Endothelial cell of umbilical vein (primary cell): ENCODE measurements around the gene CNDP1. TPM values are rescaled to one million over a fixed set of nuclear protein-coding genes. Genes with fewer than 3 reads are reported as not detected.

Experiments
- BruUV-seq: library from RNA; stranded (reverse); fragments of 400-500 nt; replicated peaks from 2 replicates; lab custom pipeline; 2021; lab: Mats Ljungman, UMichigan
- CTCF ChIA-PET: fragments of 300-600, 350-600 bp; sonication (Branson Sonifier 250); formaldehyde crosslinking; loops from one replicate; lab custom pipeline; 2021; ENCODE audit warnings: antibody characterized with exemption, inconsistent platforms; lab: Charles Lee
- POLR2A ChIA-PET: fragments of 300-600, 350-600 bp; sonication (Branson Sonifier 250); formaldehyde crosslinking; loops from one replicate; lab custom pipeline; 2021; ENCODE audit warnings: antibody characterized with exemption, inconsistent platforms; lab: Charles Lee
- DNase-seq: peaks from one replicate; pipeline ENCODE4 v3.0.0-alpha.2; 2011; ENCODE audit warnings: low read depth, low spot score
- FAIRE-seq: peaks from 2 replicates; lab custom pipeline; 2011; peaks lifted over from hg19 to GRCh38; lab: Jason Lieb, UNC
- H2AFZ ChIP-seq: 2 replicates; pipeline ENCODE4 v1.6.0; 2012; ENCODE audit warnings: low read depth, low read length, control low read depth, inconsistent platforms
- H3K27ac ChIP-seq: 2 replicates; pipeline ENCODE4 v1.5.1; 2011; ENCODE audit warnings: low read depth, mild to moderate bottlenecking, control low read depth, low read length, moderate library complexity; ENCODE audit not compliant: insufficient read depth
- H3K27me3 ChIP-seq, 2 experiments: 2 replicates each; pipeline versions ENCODE4 v1.6.0 to v1.6.1; 2011; ENCODE audit warnings: low read length in 2 of 2, mixed read lengths in 1 of 2; ENCODE audit not compliant: control insufficient read depth in 2 of 2, insufficient read depth in 2 of 2
- H3K36me3 ChIP-seq, 2 experiments: 2 replicates in 1 of 2; 3 replicates in 1 of 2; pipeline ENCODE4 v1.5.1; 2011; ENCODE audit warnings: low read length in 2 of 2, mild to moderate bottlenecking in 1 of 2, moderate library complexity in 1 of 2; ENCODE audit not compliant: control insufficient read depth in 2 of 2, insufficient read depth in 2 of 2; ENCODE audit errors: extremely low read depth in 1 of 2
- H3K4me1 ChIP-seq: 3 replicates; pipeline ENCODE4 v1.5.1; 2011; ENCODE audit warnings: mild to moderate bottlenecking, low read length; ENCODE audit not compliant: control insufficient read depth, insufficient read depth; ENCODE audit errors: extremely low read depth
- H3K4me2 ChIP-seq: 2 replicates; pipeline ENCODE4 v1.6.1; 2011; ENCODE audit warnings: low read length, control low read depth, mixed read lengths; ENCODE audit not compliant: insufficient read depth
- H3K4me3 ChIP-seq, 3 experiments: fragments of 200-600 bp in 1 of 3; sonication (generic), shearing (Covaris generic) in 1 of 3; replicated peaks in 1 of 3; 2 replicates each; pipeline ENCODE4 v1.5.1; 2011 to 2016; ENCODE audit warnings: control low read depth in 3 of 3, low read length in 3 of 3, mild to moderate bottlenecking in 2 of 3, inconsistent platforms in 1 of 3, low read depth in 1 of 3, moderate library complexity in 1 of 3; ENCODE audit not compliant: insufficient read depth in 1 of 3
- H3K79me2 ChIP-seq: 2 replicates; pipeline ENCODE4 v1.6.0; 2012; ENCODE audit warnings: low read length, inconsistent platforms; ENCODE audit not compliant: control insufficient read depth, insufficient read depth
- H3K9ac ChIP-seq: replicated peaks from 2 replicates; pipeline ENCODE3; 2011; ENCODE audit warnings: low read length, control low read depth; ENCODE audit not compliant: insufficient read depth; ENCODE audit errors: extremely low read depth
- H3K9me1 ChIP-seq: replicated peaks from 3 replicates; pipeline ENCODE4 v1.6.0; 2011; ENCODE audit warnings: mild to moderate bottlenecking, low read length; ENCODE audit not compliant: control insufficient read depth, insufficient read depth; ENCODE audit errors: extremely low read depth
- H3K9me3 ChIP-seq: replicated peaks from 2 replicates; pipeline ENCODE4 v1.5.1; 2012; ENCODE audit warnings: low read length, inconsistent platforms; ENCODE audit not compliant: control insufficient read depth, insufficient read depth
- H4K20me1 ChIP-seq: replicated peaks from 2 replicates; pipeline ENCODE3; 2011; ENCODE audit warnings: mild to moderate bottlenecking, low read length; ENCODE audit not compliant: control insufficient read depth, insufficient read depth; ENCODE audit errors: extremely low read depth
- CTCF ChIP-seq, 2 donors: IDR thresholded peaks; 1 replicate in 1 of 2; 2 replicates in 1 of 2; pipeline ENCODE4 v1.5.1; 2011; ENCODE audit warnings: low read length in 2 of 2, mild to moderate bottlenecking in 2 of 2, moderate library complexity in 2 of 2, control low read depth in 1 of 2, inconsistent platforms in 1 of 2, low read depth in 1 of 2; ENCODE audit not compliant: insufficient read depth in 1 of 2; ENCODE audit errors: extremely low read depth in 1 of 2
- EZH2 ChIP-seq: IDR thresholded peaks from 2 replicates; pipeline ENCODE4 v1.6.1; 2012; ENCODE audit warnings: borderline replicate concordance, low read depth, mild to moderate bottlenecking, moderate library complexity, low read length, inconsistent platforms; ENCODE audit not compliant: severe bottlenecking
- FOS ChIP-seq: IDR thresholded peaks from 2 replicates; pipeline ENCODE4 v1.6.1; 2011; ENCODE audit warnings: mild to moderate bottlenecking, low read length, moderate library complexity, borderline replicate concordance; ENCODE audit not compliant: insufficient read depth
- GATA2 ChIP-seq: IDR thresholded peaks from 2 replicates; pipeline ENCODE4 v1.7.0; 2011; ENCODE audit warnings: low read depth, mild to moderate bottlenecking, moderate library complexity, mixed read lengths, low read length; ENCODE audit not compliant: insufficient read length, insufficient read depth
- JUN ChIP-seq: IDR thresholded peaks from 2 replicates; pipeline ENCODE4 v1.6.1; 2011; ENCODE audit warnings: borderline replicate concordance, low read depth; ENCODE audit not compliant: insufficient read length, insufficient read depth
- MAX ChIP-seq: IDR thresholded peaks from 2 replicates; pipeline ENCODE4 v1.6.1; 2011; ENCODE audit not compliant: insufficient read depth, insufficient read length
- MYC ChIP-seq: IDR thresholded peaks from one replicate; pipeline ENCODE4 v1.6.1; 2011; ENCODE audit warnings: mild to moderate bottlenecking, low read depth, low read length
- POLR2A ChIP-seq: IDR thresholded peaks from 2 replicates; pipeline ENCODE4 v1.6.1; 2012; ENCODE audit warnings: low read depth, mild to moderate bottlenecking, control low read depth, low read length
- POLR2AphosphoS5 ChIP-seq: IDR thresholded peaks from 2 replicates; pipeline ENCODE4 v1.6.1; 2012; ENCODE audit warnings: low read depth, mild to moderate bottlenecking, control low read depth, low read length, moderate library complexity; ENCODE audit not compliant: insufficient read depth
- dilution Hi-C: fragments of 300-500 bp; cut with MboI; formaldehyde crosslinking; loops from one replicate; pipeline ENCODE4 v1.15.0; 2019; ENCODE audit warnings: low sequenced_read_pairs; ENCODE audit not compliant: extremely low pct_ligation_motif_present
- intact Hi-C: fragments of 100-400 bp; cut with micrococcal nuclease; formaldehyde crosslinking; loops from one replicate; pipeline ENCODE4 v1.10.0; 2022
- polyA plus RNA-seq, 4 experiments: library from polyadenylated mRNA; depleted of rRNA in 3 of 4; stranded (reverse) in 3 of 4; unstranded in 1 of 4; fragments of >200 nt; gene quantifications; 2 replicates each; pipeline versions ENCODE4 v1.2.1 to v1.2.3, GENCODE V29; 2011 to 2012; ENCODE audit warnings: missing spikeins in 1 of 4
- total RNA-seq: library from RNA; stranded (reverse); gene quantifications from 2 replicates; pipeline ENCODE4 v1.2.3, GENCODE V29; 2021

Gene CNDP1
- total and polyA plus RNA-seq, 2 donors (not counting 3 experiments of a cell fraction or from before 2014, with no cell fraction given): not detected

- CTCF ChIA-PET: interaction anchor here (1.3 kb wide), 1 partner anchor 238 kb away, joined by 5 read pairs; no protein-coding TSS in a partner anchor
- Histone ChIP-seq H3K9ac (no peak overlapping the region), H3K4me3 (no peak overlapping the region), H3K4me1 (no peaks in the 10 kb centered on the region), H4K20me1 (no peaks in the 10 kb centered on the region), H3K27ac (no peak overlapping the region), H3K9me1 (no peaks in the 10 kb centered on the region), H3K4me2 (no peak overlapping the region), H3K27me3 (peaks cover 0 to 15% of the 10 kb centered on the region in 2 experiments), H3K36me3 (no peaks in the 10 kb centered on the region), H3K9me3 (no peaks in the 10 kb centered on the region), H3K79me2 (no peaks in the 10 kb centered on the region), H2AFZ (no peak overlapping the region)
- POLR2A ChIA-PET: no interaction called here
- no peak for FAIRE-seq
- no peak for DNase-seq
- dilution Hi-C loops (no loop called here), intact Hi-C loops (no loop called here)
- no peak for TF ChIP-seq MAX
- TF ChIP-seq GATA2: no peak
- TF ChIP-seq CTCF (IDR thresholded peaks at IDR 0.05; ENCODE audit: extremely low read depth in 1 of 2, insufficient read depth in 1 of 2, low read depth in 1 of 2, low read length in 2 of 2): no peak
- no peak for TF ChIP-seq POLR2A
- no peak for TF ChIP-seq POLR2AphosphoS5
- TF ChIP-seq JUN: no peak
- no peak for TF ChIP-seq FOS
- no peak for TF ChIP-seq EZH2
- no peak for TF ChIP-seq MYC
- BruUV-seq: no TSS peak
Measured at GRCh38 chr18:74590671-74591070, 56.4 kb downstream of the CNDP1 start.
